Keratinocyte (primary cell): ENCODE results near the gene SLC35G1.

Experiments used
- EZH2 ChIP-seq: IDR thresholded peaks from one replicate; pipeline ENCODE4 v1.6.1; 2012; ENCODE audit warnings: inconsistent platforms, mild to moderate bottlenecking, low read length, moderate library complexity
- TF ChIP-seq, protein P1 (sequence below), 3 experiments: IDR thresholded peaks in 1 of 3; conservative IDR thresholded peaks in 1 of 3; optimal IDR thresholded peaks in 1 of 3; 2 replicates in 2 of 3; 3 replicates in 1 of 3; pipeline versions ENCODE3 to v1.5.1; 2011; ENCODE audit warnings: low read length in 3 of 3, mild to moderate bottlenecking in 3 of 3, moderate library complexity in 2 of 3, control low read depth in 1 of 3, inconsistent platforms in 1 of 3; ENCODE audit not compliant: insufficient read depth in 2 of 3; ENCODE audit errors: extremely low read depth in 1 of 3

DNA sequence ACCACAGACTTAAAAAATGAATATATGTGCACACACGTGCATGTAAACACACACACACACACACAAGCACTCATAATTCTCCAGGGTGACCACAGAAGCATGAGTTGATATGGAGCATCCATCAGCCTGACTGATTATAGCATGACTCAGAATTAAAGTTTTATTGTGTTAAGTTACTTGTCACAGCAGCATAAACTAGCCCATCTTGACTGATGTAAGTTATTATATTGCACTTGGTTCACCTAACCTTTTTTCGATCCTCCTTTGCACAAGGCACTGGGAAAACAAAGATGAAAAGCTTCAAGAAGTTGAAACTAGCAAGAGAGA is 18.8 kb upstream of the SLC35G1 start:
- TF ChIP-seq, protein P1, sequence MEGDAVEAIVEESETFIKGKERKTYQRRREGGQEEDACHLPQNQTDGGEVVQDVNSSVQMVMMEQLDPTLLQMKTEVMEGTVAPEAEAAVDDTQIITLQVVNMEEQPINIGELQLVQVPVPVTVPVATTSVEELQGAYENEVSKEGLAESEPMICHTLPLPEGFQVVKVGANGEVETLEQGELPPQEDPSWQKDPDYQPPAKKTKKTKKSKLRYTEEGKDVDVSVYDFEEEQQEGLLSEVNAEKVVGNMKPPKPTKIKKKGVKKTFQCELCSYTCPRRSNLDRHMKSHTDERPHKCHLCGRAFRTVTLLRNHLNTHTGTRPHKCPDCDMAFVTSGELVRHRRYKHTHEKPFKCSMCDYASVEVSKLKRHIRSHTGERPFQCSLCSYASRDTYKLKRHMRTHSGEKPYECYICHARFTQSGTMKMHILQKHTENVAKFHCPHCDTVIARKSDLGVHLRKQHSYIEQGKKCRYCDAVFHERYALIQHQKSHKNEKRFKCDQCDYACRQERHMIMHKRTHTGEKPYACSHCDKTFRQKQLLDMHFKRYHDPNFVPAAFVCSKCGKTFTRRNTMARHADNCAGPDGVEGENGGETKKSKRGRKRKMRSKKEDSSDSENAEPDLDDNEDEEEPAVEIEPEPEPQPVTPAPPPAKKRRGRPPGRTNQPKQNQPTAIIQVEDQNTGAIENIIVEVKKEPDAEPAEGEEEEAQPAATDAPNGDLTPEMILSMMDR (optimal IDR thresholded peaks at IDR 0.05 in 1 of 3, IDR thresholded peaks at IDR 0.05 in 1 of 3, conservative IDR thresholded peaks at IDR 0.05 in 1 of 3; ENCODE audit: extremely low read depth in 1 of 3, insufficient read depth in 2 of 3, low read length in 3 of 3), result no peak
- no peak for TF ChIP-seq EZH2
